PC-9 (cell line): ENCODE data around the gene IL20. TPM values are rescaled to one million over a fixed set of nuclear protein-coding genes. Genes with fewer than 3 reads are reported as not detected.

Experiments
- Bru-seq: library from RNA; stranded (reverse); fragments of 400-500 nt; gene quantifications from one replicate; lab custom pipeline; 2021; lab: Mats Ljungman, UMichigan
- BruChase-seq, 2 experiments: library from RNA; stranded (reverse); fragments of 400-500 nt; gene quantifications; one replicate each; lab custom pipeline; 2021; lab: Mats Ljungman, UMichigan
- BruUV-seq: library from RNA; stranded (reverse); fragments of 400-500 nt; replicated peaks from 2 replicates; lab custom pipeline; 2021; lab: Mats Ljungman, UMichigan
- CTCF ChIA-PET: fragments of 300-600 bp; sonication (Branson Sonifier 250); formaldehyde crosslinking; loops from one replicate; lab custom pipeline; 2022; ENCODE audit warnings: antibody characterized with exemption; lab: Charles Lee
- POLR2A ChIA-PET: fragments of 300-600 bp; sonication (Branson Sonifier 250); formaldehyde crosslinking; loops from one replicate; lab custom pipeline; 2022; ENCODE audit warnings: antibody characterized with exemption; ENCODE audit not compliant: unreplicated experiment; lab: Charles Lee
- DNase-seq, 2 experiments: peaks; one replicate each; pipeline versions ENCODE4 v3.0.0 to v3.0.0-alpha.2; 2015 to 2022; ENCODE audit warnings: mixed read lengths in 1 of 2
- H2AFZ ChIP-seq: fragments of 200-600 bp; sonication (generic); 2 replicates; pipeline ENCODE4 v1.8.1; 2017; ENCODE audit warnings: antibody characterized with exemption
- H3F3A ChIP-seq: fragments of 200-600 bp; sonication (generic); 2 replicates; pipeline ENCODE4 v1.8.1; 2017; ENCODE audit warnings: antibody characterized with exemption, mild to moderate bottlenecking, low read depth; ENCODE audit not compliant: insufficient read depth
- H3K27ac ChIP-seq: fragments of 200-600 bp; sonication (generic); 2 replicates; pipeline ENCODE4 v1.6.1; 2016; ENCODE audit warnings: mixed run types
- H3K27me3 ChIP-seq: fragments of 200-600 bp; sonication (generic); 2 replicates; pipeline ENCODE4 v1.6.1; 2016; ENCODE audit warnings: low read depth, mixed run types; ENCODE audit not compliant: insufficient read depth
- H3K36me3 ChIP-seq: fragments of 200-600 bp; sonication (generic); 2 replicates; pipeline ENCODE4 v1.6.1; 2016; ENCODE audit warnings: low read depth, mixed run types
- H3K4me1 ChIP-seq: fragments of 200-600 bp; sonication (generic); replicated peaks from 2 replicates; pipeline ENCODE4 v1.6.1; 2016; ENCODE audit warnings: mixed run types; ENCODE audit not compliant: insufficient read depth
- H3K4me2 ChIP-seq: fragments of 200-600 bp; sonication (generic); 2 replicates; pipeline ENCODE4 v1.6.1; 2017; ENCODE audit warnings: mixed run types
- H3K4me3 ChIP-seq: fragments of 200-600 bp; sonication (generic); 2 replicates; pipeline ENCODE4 v1.6.1; 2016; ENCODE audit warnings: mixed run types
- H3K79me2 ChIP-seq: fragments of 200-600 bp; sonication (generic); 2 replicates; pipeline ENCODE4 v1.6.1; 2017; ENCODE audit warnings: low read depth, mixed run types
- H3K9me2 ChIP-seq: fragments of 200-600 bp; sonication (generic); 2 replicates; pipeline ENCODE4 v1.8.1; 2017; ENCODE audit warnings: mild to moderate bottlenecking; ENCODE audit not compliant: insufficient read depth
- H3K9me3 ChIP-seq: fragments of 200-600 bp; sonication (generic); 2 replicates; pipeline ENCODE4 v1.8.1; 2016; ENCODE audit warnings: low read depth; ENCODE audit not compliant: insufficient read depth
- H4K20me1 ChIP-seq: fragments of 200-600 bp; sonication (generic); 2 replicates; pipeline ENCODE4 v1.8.1; 2017; ENCODE audit not compliant: insufficient read depth
- CTCF ChIP-seq: fragments of 200-600 bp; sonication (generic); conservative IDR thresholded peaks from 2 replicates; pipeline ENCODE4 v1.6.1; 2017; ENCODE audit warnings: mixed run types, antibody characterized with exemption, mild to moderate bottlenecking, moderate library complexity
- EZH2 ChIP-seq: fragments of 200-600 bp; sonication (generic); IDR thresholded peaks from 2 replicates; pipeline ENCODE4 v1.8.0; 2017; ENCODE audit warnings: antibody characterized with exemption, low read depth
- intact Hi-C: fragments of 100-400 bp; cut with micrococcal nuclease; formaldehyde crosslinking; loops from one replicate; pipeline ENCODE4 v1.10.0; 2022; ENCODE audit not compliant: unreplicated experiment
- long read RNA-seq: library from polyadenylated mRNA; stranded (forward); transcript quantifications from one replicate; pipeline ENCODE4 v2.0.0, GENCODE V29; 2022
- total RNA-seq: library from RNA; stranded (reverse); gene quantifications from 2 replicates; pipeline ENCODE4 v1.2.3, GENCODE V29; 2021

IL20 gene
- total RNA-seq (not detected in 2 replicates), Bru-seq, nascent RNA (not detected), BruChase-seq, experiment 1, labeled RNA remaining after a 2-hour chase (not detected), BruChase-seq, experiment 2, labeled RNA remaining after a 6-hour chase (not detected)
- long read RNA-seq, result 0 reads

- POLR2A ChIA-PET, result interaction anchor here (0.6 kb wide), 1 partner anchor 9 kb away, joined by 5 read pairs; no protein-coding TSS in a partner anchor
Measured at GRCh38 chr1:206864939-206865671, at the start of gene IL20. Gene IL20 (plus strand): TSS chr1:206865623. CDS start chr1:206865853, 230 bp downstream.

GRCh38 chr1:206816390-206817287 lies 48.8 kb upstream of the IL20 start:
- H3F3A ChIP-seq, result no peaks in the 10 kb centered on the region

More at GRCh38 chr1:206864939-206865671, at the start of gene IL20:
- H3K4me2 ChIP-seq, result no peak within 1 kb of the TSS
- CTCF ChIA-PET, result interaction anchor here (0.7 to 1.5 kb wide), 2 partner anchors 48 to 56 kb away, joined by 4 to 5 read pairs; no protein-coding TSS in a partner anchor
- no peaks in the 10 kb centered on the region for H3K36me3 ChIP-seq
- TF ChIP-seq CTCF, result peak; percentile 85
- no peak for TF ChIP-seq EZH2
- peak; percentile 48 to 61 for DNase-seq
- H4K20me1 ChIP-seq, result no peaks in the 10 kb centered on the region
- no TSS peak for BruUV-seq
- no peaks in the 10 kb centered on the region for H3K9me3 ChIP-seq
- H2AFZ ChIP-seq, result no peak within 1 kb of the TSS
- no peak within 1 kb of the TSS for H3K27ac ChIP-seq
- H3K27me3 ChIP-seq, result peaks cover 28% of the 10 kb centered on the region
- no peaks in the 10 kb centered on the region for H3K79me2 ChIP-seq
- no peaks in the 10 kb centered on the region for H3K9me2 ChIP-seq
- intact Hi-C loops, result loop anchor here (2.0 kb wide), 1 partner anchor 46 kb away; no protein-coding TSS in a partner anchor
- H3K4me3 ChIP-seq, result no peak within 1 kb of the TSS
- no peaks in the 10 kb centered on the region for H3F3A ChIP-seq
- no peaks in the 10 kb centered on the region for H3K4me1 ChIP-seq

More at GRCh38 chr1:206816390-206817287, 48.8 kb upstream of the IL20 start:
- Histone ChIP-seq H3K79me2 (no peaks in the 10 kb centered on the region), H3K4me3 (no peak overlapping the region), H2AFZ (no peak overlapping the region), H3K36me3 (no peaks in the 10 kb centered on the region), H3K4me1 (no peaks in the 10 kb centered on the region), H4K20me1 (no peaks in the 10 kb centered on the region), H3K9me2 (no peaks in the 10 kb centered on the region), H3K4me2 (no peak overlapping the region), H3K9me3 (peaks cover 4% of the 10 kb centered on the region; the same call in 1 of the 2 replicates), H3K27me3 (no peaks in the 10 kb centered on the region), H3K27ac (no peak overlapping the region)
- CTCF ChIA-PET, result no interaction called here
- POLR2A ChIA-PET, result no interaction called here
- BruUV-seq, result no TSS peak
- DNase-seq, result no peak
- intact Hi-C loops, result no loop called here
- TF ChIP-seq EZH2 (no peak), CTCF (no peak)
